PC-9 (cell line): Measurements from ENCODE around the gene IRF2. TPM values are rescaled to one million over a fixed set of nuclear protein-coding genes. Genes with fewer than 3 reads are reported as not detected.

Source experiments
- BruUV-seq: library from RNA; stranded (reverse); fragments of 400-500 nt; replicated peaks from 2 replicates; lab custom pipeline; 2021; lab: Mats Ljungman, UMichigan
- CTCF ChIA-PET: fragments of 300-600 bp; sonication (Branson Sonifier 250); formaldehyde crosslinking; loops from one replicate; lab custom pipeline; 2022; ENCODE audit warnings: antibody characterized with exemption; lab: Charles Lee
- POLR2A ChIA-PET: fragments of 300-600 bp; sonication (Branson Sonifier 250); formaldehyde crosslinking; loops from one replicate; lab custom pipeline; 2022; ENCODE audit warnings: antibody characterized with exemption; ENCODE audit not compliant: unreplicated experiment; lab: Charles Lee
- DNase-seq, 2 experiments: peaks; one replicate each; pipeline versions ENCODE4 v3.0.0 to v3.0.0-alpha.2; 2015 to 2022; ENCODE audit warnings: mixed read lengths in 1 of 2
- H2AFZ ChIP-seq: fragments of 200-600 bp; sonication (generic); 2 replicates; pipeline ENCODE4 v1.8.1; 2017; ENCODE audit warnings: antibody characterized with exemption
- H3F3A ChIP-seq: fragments of 200-600 bp; sonication (generic); 2 replicates; pipeline ENCODE4 v1.8.1; 2017; ENCODE audit warnings: antibody characterized with exemption, mild to moderate bottlenecking, low read depth; ENCODE audit not compliant: insufficient read depth
- H3K27ac ChIP-seq: fragments of 200-600 bp; sonication (generic); 2 replicates; pipeline ENCODE4 v1.6.1; 2016; ENCODE audit warnings: mixed run types
- H3K27me3 ChIP-seq: fragments of 200-600 bp; sonication (generic); 2 replicates; pipeline ENCODE4 v1.6.1; 2016; ENCODE audit warnings: low read depth, mixed run types; ENCODE audit not compliant: insufficient read depth
- H3K36me3 ChIP-seq: fragments of 200-600 bp; sonication (generic); 2 replicates; pipeline ENCODE4 v1.6.1; 2016; ENCODE audit warnings: low read depth, mixed run types
- H3K4me1 ChIP-seq: fragments of 200-600 bp; sonication (generic); replicated peaks from 2 replicates; pipeline ENCODE4 v1.6.1; 2016; ENCODE audit warnings: mixed run types; ENCODE audit not compliant: insufficient read depth
- H3K4me2 ChIP-seq: fragments of 200-600 bp; sonication (generic); 2 replicates; pipeline ENCODE4 v1.6.1; 2017; ENCODE audit warnings: mixed run types
- H3K4me3 ChIP-seq: fragments of 200-600 bp; sonication (generic); 2 replicates; pipeline ENCODE4 v1.6.1; 2016; ENCODE audit warnings: mixed run types
- H3K79me2 ChIP-seq: fragments of 200-600 bp; sonication (generic); 2 replicates; pipeline ENCODE4 v1.6.1; 2017; ENCODE audit warnings: low read depth, mixed run types
- H3K9me2 ChIP-seq: fragments of 200-600 bp; sonication (generic); 2 replicates; pipeline ENCODE4 v1.8.1; 2017; ENCODE audit warnings: mild to moderate bottlenecking; ENCODE audit not compliant: insufficient read depth
- H3K9me3 ChIP-seq: fragments of 200-600 bp; sonication (generic); 2 replicates; pipeline ENCODE4 v1.8.1; 2016; ENCODE audit warnings: low read depth; ENCODE audit not compliant: insufficient read depth
- H4K20me1 ChIP-seq: fragments of 200-600 bp; sonication (generic); 2 replicates; pipeline ENCODE4 v1.8.1; 2017; ENCODE audit not compliant: insufficient read depth
- EZH2 ChIP-seq: fragments of 200-600 bp; sonication (generic); IDR thresholded peaks from 2 replicates; pipeline ENCODE4 v1.8.0; 2017; ENCODE audit warnings: antibody characterized with exemption, low read depth
- intact Hi-C: fragments of 100-400 bp; cut with micrococcal nuclease; formaldehyde crosslinking; loops from one replicate; pipeline ENCODE4 v1.10.0; 2022; ENCODE audit not compliant: unreplicated experiment
- total RNA-seq: library from RNA; stranded (reverse); gene quantifications from 2 replicates; pipeline ENCODE4 v1.2.3, GENCODE V29; 2021
- TF ChIP-seq, protein P1 (sequence below): fragments of 200-600 bp; sonication (generic); conservative IDR thresholded peaks from 2 replicates; pipeline ENCODE4 v1.6.1; 2017; ENCODE audit warnings: mixed run types, antibody characterized with exemption, mild to moderate bottlenecking, moderate library complexity

The IRF2 gene
- total RNA-seq, 1 experiment from 2014 or later = 34.4 TPM

DNA sequence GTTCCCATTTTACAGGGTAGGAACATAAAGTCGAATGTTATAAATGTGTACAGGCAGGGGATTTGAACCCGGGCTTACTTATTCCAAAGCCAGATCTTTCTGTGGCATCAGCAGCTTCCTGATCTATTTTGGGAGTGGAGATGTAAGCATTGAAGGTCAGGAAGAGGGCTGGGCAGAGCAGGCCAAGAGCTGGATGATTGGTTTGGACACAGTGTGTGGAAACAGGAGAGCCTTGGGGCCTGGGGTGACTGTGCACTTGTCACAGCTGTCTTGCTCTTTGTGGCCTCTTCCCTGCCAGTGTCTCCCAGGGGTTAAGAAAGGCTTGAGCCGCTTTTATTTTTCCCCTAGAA is 128.8 kb downstream of the IRF2 start:
- BruUV-seq = no TSS peak
- ChIA-PET CTCF (no interaction called here), POLR2A (no interaction called here)
- Histone ChIP-seq H3K36me3 (no peaks in the 10 kb centered on the region), H3F3A (no peaks in the 10 kb centered on the region), H4K20me1 (no peaks in the 10 kb centered on the region), H3K4me2 (no peak overlapping the region), H2AFZ (no peak overlapping the region), H3K27me3 (no peaks in the 10 kb centered on the region), H3K4me1 (peaks cover 18% of the 10 kb centered on the region), H3K79me2 (no peaks in the 10 kb centered on the region), H3K27ac (no peak overlapping the region), H3K4me3 (no peak overlapping the region), H3K9me3 (no peaks in the 10 kb centered on the region), H3K9me2 (no peaks in the 10 kb centered on the region)
- TF ChIP-seq EZH2 = no peak
- TF ChIP-seq, protein P1, sequence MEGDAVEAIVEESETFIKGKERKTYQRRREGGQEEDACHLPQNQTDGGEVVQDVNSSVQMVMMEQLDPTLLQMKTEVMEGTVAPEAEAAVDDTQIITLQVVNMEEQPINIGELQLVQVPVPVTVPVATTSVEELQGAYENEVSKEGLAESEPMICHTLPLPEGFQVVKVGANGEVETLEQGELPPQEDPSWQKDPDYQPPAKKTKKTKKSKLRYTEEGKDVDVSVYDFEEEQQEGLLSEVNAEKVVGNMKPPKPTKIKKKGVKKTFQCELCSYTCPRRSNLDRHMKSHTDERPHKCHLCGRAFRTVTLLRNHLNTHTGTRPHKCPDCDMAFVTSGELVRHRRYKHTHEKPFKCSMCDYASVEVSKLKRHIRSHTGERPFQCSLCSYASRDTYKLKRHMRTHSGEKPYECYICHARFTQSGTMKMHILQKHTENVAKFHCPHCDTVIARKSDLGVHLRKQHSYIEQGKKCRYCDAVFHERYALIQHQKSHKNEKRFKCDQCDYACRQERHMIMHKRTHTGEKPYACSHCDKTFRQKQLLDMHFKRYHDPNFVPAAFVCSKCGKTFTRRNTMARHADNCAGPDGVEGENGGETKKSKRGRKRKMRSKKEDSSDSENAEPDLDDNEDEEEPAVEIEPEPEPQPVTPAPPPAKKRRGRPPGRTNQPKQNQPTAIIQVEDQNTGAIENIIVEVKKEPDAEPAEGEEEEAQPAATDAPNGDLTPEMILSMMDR = no peak
- intact Hi-C loops = no loop called here
- no peak for DNase-seq

DNA sequence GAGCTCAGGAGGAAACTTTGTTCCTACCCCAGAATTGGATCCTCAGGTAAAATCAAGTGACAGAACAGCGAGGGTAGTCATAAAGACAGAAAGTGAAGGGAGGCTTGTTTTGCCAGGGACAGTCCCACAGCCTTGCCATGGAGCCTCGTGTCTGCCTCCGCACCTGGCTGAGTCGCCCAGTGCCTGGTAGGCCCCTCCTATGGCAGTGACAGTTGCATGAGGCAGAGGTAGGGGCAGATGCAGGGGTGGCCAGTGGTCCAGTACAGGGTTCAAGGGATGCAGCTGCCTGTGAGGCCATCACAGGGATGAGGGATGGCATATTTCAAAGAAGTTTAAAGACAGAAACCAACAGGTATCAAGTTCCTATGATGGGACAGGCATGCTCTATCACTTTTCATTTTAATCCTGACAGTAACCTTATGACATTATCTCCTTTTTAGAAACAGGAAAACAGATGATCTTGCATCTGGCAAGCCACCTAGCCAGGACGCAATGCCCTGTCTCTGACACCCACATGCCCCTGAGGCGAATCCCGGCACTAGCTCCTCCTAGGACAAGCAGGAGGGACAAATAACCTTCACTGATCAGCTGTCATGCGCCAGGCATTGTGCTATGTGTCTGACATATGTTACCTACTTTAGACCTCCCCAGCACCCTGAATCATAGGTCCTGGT is 129.3 kb downstream of the IRF2 start:
- Histone ChIP-seq H3K9me2 (no peaks in the 10 kb centered on the region), H3K9me3 (no peaks in the 10 kb centered on the region), H3F3A (no peaks in the 10 kb centered on the region), H3K4me1 (peaks cover 18% of the 10 kb centered on the region), H3K27me3 (no peaks in the 10 kb centered on the region), H3K79me2 (no peaks in the 10 kb centered on the region), H2AFZ (no peak overlapping the region), H4K20me1 (no peaks in the 10 kb centered on the region), H3K36me3 (no peaks in the 10 kb centered on the region), H3K27ac (no peak overlapping the region), H3K4me3 (no peak overlapping the region), H3K4me2 (no peak overlapping the region)
- intact Hi-C loops = loop anchor here (5.0 kb wide), 1 partner anchor 78 kb away; no protein-coding TSS in a partner anchor
- TF ChIP-seq EZH2 = no peak
- TF ChIP-seq, protein P1 = no peak
- ChIA-PET POLR2A (no interaction called here), CTCF (no interaction called here)
- no TSS peak for BruUV-seq
- DNase-seq = no peak

DNA sequence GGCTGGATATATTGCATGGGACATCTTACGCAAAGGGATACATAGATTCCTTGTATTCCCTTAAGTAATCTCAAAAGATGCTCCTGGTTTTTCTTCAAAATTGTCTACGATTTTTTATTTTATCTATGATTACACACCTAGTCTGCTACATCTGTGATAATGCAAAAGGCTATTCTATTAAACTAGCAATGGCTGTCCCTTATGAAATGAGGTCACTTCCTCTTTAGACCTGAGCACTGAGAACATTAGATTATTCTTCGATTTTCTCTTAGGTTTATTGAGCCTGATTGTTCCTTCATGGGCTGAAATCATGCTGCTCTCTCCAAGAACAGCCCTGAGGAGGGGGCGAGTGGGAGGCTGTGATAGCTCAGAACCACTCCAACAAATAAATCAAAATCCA is 129.9 kb downstream of the IRF2 start:
- POLR2A ChIA-PET = interaction anchor here (0.6 kb wide), 1 partner anchor 1062 kb away, joined by 5 read pairs; no protein-coding TSS in a partner anchor
- no peaks in the 10 kb centered on the region for H3K79me2 ChIP-seq
- no peak overlapping the region for H2AFZ ChIP-seq
- TF ChIP-seq, protein P1 = no peak
- no peak for TF ChIP-seq EZH2
- no peaks in the 10 kb centered on the region for H3K9me2 ChIP-seq
- no peak overlapping the region for H3K4me3 ChIP-seq
- DNase-seq = no peak
- H4K20me1 ChIP-seq = no peaks in the 10 kb centered on the region
- no peaks in the 10 kb centered on the region for H3F3A ChIP-seq
- peak overlapping the region; percentile 76; the same call in 1 of the 2 replicates for H3K4me2 ChIP-seq
- no peaks in the 10 kb centered on the region for H3K36me3 ChIP-seq
- CTCF ChIA-PET = no interaction called here
- H3K4me1 ChIP-seq = peaks cover 18% of the 10 kb centered on the region
- no peaks in the 10 kb centered on the region for H3K27me3 ChIP-seq
- no peak overlapping the region for H3K27ac ChIP-seq
- no TSS peak for BruUV-seq
- H3K9me3 ChIP-seq = no peaks in the 10 kb centered on the region
- intact Hi-C loops = loop anchor here (5.0 kb wide), 1 partner anchor 77 kb away; no protein-coding TSS in a partner anchor
